GM18870 (cell line): ENCODE data around the gene ACADSB.

ENCODE experiments used
- ATAC-seq: cut with Tn5 transposase; IDR thresholded peaks from one replicate; pipeline ENCODE4 v1.9.1; 2021; ENCODE audit warnings: moderate library complexity; ENCODE audit not compliant: unreplicated experiment

ACADSB gene

DNA sequence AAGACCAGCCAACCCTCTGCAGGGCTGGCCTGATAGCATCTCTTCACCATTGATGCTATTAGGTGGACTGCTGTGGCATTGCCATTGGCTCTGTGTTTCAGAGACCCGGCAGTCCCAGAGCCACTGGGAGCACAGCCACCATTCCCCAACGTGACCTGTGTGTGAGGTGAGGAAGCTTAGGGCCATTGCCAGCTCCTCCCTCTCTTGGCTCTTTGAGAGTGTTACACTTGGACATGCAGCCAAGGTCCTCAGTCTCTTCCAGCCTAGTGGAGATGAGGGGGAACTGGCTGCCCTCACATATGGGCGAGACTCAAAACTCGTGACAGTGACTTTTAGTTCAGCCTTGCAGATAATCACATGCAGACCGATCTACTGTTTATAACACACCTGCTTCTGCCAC is 87.6 kb downstream of the ACADSB start:
- no peak for ATAC-seq

DNA sequence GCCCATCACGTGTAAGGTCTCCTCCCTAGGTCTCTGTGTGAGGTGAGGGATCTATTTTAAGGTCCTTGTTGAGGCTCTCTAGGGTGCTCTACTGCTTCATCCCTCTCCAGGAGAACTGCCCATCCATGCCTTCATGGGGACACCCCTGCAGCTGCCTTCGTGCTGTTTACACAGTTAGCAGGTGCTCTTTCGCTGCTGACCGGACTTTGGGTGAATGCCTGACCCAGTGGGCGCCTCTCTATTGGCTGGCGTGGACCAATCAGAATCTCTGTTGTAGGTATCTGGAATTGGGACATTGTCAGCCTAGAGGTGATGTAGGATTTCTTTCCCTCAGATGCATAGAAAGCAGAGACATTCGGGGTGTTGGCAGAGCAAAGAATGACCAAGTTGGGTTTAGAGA is 88.2 kb downstream of the ACADSB start:
- ATAC-seq, result no peak

DNA sequence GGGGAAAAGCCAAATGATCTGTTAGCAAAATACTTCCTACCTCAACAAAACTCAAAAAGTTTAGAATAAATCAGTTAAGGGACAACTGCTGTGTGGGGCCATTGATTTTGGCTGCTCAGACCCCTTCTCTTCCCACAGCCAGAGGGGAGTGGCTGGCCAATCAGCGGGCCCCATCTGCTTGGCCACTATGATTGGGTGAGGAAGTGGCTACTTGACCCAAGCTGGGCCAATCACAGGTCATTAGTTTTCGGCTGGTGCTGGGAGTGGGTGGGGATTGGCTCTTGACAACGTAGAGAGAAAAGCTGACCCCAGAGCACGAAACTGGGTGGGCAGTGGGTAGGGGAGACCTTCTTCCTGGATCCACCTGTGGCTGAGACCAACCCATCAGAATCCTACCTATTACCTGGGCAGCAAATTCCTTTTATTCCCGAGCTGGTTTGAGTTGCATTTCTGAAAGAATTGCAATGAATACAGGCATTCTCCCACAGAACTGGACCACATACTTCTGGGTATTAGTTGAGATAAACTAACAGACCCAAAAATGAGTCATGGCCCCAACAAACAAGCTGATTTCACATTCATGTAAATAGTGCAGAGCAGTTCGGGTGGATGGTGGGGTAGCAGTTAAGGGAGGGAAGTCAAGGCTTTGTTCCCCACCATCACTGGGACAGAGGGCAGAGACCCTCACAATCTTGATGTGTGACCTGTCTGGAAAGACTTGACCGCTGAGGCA is 91.4 kb downstream of the ACADSB start:
- no peak for ATAC-seq

DNA sequence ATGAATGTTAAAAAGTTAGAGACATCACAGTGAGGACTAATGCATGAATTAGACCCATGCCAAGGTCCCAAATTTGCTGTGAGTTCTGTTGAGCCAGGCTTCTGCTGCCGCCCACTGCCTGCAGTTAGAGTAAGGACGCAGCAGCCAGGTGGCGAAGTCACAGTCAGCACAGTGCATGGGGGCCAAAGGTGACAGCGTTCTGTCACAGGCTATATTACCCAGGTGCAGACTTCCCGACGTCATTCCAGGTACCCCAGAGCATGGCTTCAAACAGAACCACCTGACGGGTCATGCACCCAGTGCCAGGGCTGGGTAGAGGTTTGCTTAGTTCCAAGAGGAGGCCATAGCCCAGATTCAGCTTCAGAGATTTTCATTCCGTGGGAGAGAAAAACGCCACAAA is 93.1 kb downstream of the ACADSB start:
- ATAC-seq, result no peak

DNA sequence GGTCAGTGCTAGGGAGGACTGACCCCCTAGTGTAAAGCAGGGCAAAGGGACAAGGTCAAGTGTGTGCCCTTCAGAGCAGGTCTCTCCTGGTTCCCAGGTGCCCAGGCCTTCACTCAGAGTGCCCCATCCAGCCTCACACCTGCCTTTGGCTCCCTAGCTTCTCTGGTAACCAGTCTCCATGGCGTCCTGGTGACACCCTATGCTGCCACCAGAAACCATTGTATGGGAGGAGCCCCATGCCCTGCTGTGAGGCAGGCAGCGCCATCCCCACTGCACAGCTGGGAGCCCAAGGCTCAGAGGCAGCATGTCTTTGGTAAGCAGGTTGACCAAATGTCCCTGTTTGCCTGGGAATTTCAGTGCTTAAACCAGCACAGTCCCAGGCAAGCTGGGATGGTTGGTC is 93.9 kb downstream of the ACADSB start:
- ATAC-seq, result no peak

DNA sequence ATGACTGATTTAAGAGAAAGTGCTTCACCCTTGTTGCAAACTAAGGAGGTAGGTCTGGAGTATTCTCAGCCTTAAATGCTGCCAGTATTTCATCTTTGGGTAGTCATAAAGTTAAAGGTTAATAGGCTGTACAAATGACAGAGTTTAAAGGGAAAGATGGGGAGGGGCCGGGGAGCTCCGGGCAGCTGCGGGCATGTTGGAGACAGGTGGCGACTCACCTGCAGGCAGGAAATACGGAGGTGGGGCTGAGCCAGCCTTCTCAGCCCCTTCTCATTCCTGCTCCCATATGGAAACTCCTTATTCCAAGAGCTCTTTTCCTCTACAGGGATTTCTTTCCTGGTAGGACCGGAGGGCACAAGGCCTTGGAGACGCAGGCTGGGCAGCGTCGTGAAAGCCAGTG is 95.1 kb downstream of the ACADSB start:
- no peak for ATAC-seq
